H1 (cell line): ENCODE data around the gene ACSL6. TPM values are rescaled to one million over a fixed set of nuclear protein-coding genes. Genes with fewer than 3 reads are reported as not detected.

Experiments used
- BCL11A ChIP-seq, 2 experiments: IDR thresholded peaks; one replicate each; pipeline ENCODE4 v1.6.1; 2011; ENCODE audit warnings: low read depth in 2 of 2, low read length in 2 of 2, mild to moderate bottlenecking in 2 of 2
- BRCA1 ChIP-seq: IDR thresholded peaks from 2 replicates; pipeline ENCODE4 v1.6.1; 2012; ENCODE audit warnings: low read depth, low read length, improper control_type of control experiment
- CBX8 ChIP-seq: fragments of 300-800, 300-1000 bp; sonication (generic); IDR thresholded peaks from 2 replicates; pipeline ENCODE4 v1.7.1; 2016; ENCODE audit warnings: low read depth, low read length, borderline replicate concordance
- CHD7 ChIP-seq: fragments of 300-600 bp; sonication (generic); IDR thresholded peaks from 2 replicates; pipeline ENCODE4 v1.7.1; 2012; ENCODE audit warnings: low read length, moderate library complexity, mild to moderate bottlenecking, inconsistent platforms; ENCODE audit not compliant: insufficient replicate concordance
- E2F6 ChIP-seq: IDR thresholded peaks from 2 replicates; pipeline ENCODE4 v1.6.1; 2012; ENCODE audit warnings: inconsistent platforms
- EZH2 ChIP-seq: fragments of 200-600 bp; sonication (generic); IDR thresholded peaks from 2 replicates; pipeline ENCODE4 v1.7.1; 2012; ENCODE audit warnings: low read depth, mild to moderate bottlenecking, moderate library complexity, low read length, inconsistent platforms; ENCODE audit not compliant: severe bottlenecking
- FOSL1 ChIP-seq: IDR thresholded peaks from 2 replicates; pipeline ENCODE4 v1.6.1; 2011; ENCODE audit warnings: mild to moderate bottlenecking, low read depth, low read length, moderate library complexity; ENCODE audit not compliant: insufficient read depth
- RFX5 ChIP-seq: IDR thresholded peaks from 2 replicates; pipeline ENCODE4 v1.6.1; 2011; ENCODE audit warnings: low read depth, low read length, improper control_type of control experiment, borderline replicate concordance
- SP1 ChIP-seq: IDR thresholded peaks from 2 replicates; pipeline ENCODE4 v1.6.1; 2011; ENCODE audit warnings: low read depth, low read length
- TCF12 ChIP-seq: IDR thresholded peaks from 2 replicates; pipeline ENCODE4 v1.6.1; 2011; ENCODE audit warnings: low read depth, mild to moderate bottlenecking, low read length
- ZNF274 ChIP-seq: IDR thresholded peaks from 2 replicates; pipeline ENCODE4 v1.7.0; 2012; ENCODE audit warnings: low read length, borderline replicate concordance; ENCODE audit errors: extremely low read depth
- polyA plus RNA-seq, 7 experiments: library from polyadenylated mRNA; depleted of rRNA in 3 of 7; stranded (reverse) in 5 of 7; unstranded in 2 of 7; fragments of >200 nt in 5 of 7; fragments of 200-250 nt in 2 of 7; gene quantifications; 1 replicate in 5 of 7; 2 replicates in 1 of 7; 4 replicates in 1 of 7; pipeline versions ENCODE4 v1.2.1 to v1.2.3, GENCODE V29; 2011 to 2013; ENCODE audit warnings: missing spikeins in 2 of 7, mixed read lengths in 2 of 7
- total RNA-seq: library from RNA; stranded (reverse); fragmentation: NEBNext Ultra II Directional; extraction: Animal tissue kit (Norgen Biotek cat#: 25700); gene quantifications from 2 replicates; pipeline ENCODE4 v1.2.1, GENCODE V29; 2021

The ACSL6 gene
- total and polyA plus RNA-seq, 2 of the 8 experiments (the other 6 are each of a cell fraction or from before 2014, with no cell fraction given) = 2.3 to 2.4 TPM

GRCh38 chr5:132000241-132000490 is 11.3 kb downstream of the ACSL6 start (continued):
- TF ChIP-seq CHD7 (no peak), BCL11A (IDR thresholded peaks at IDR 0.05; ENCODE audit: low read depth in 2 of 2, low read length in 2 of 2) (no peak), BRCA1 (no peak), ZNF274 (no peak), E2F6 (no peak), FOSL1 (no peak), SP1 (no peak), EZH2 (no peak), TCF12 (no peak), CBX8 (no peak), RFX5 (no peak)
